ENCODE measurements around the gene LTBP1. TPM values are rescaled to one million over a fixed set of nuclear protein-coding genes. Genes with fewer than 3 reads are reported as not detected.
"Not testable (repeated sequence)": the region's sequence is repeated elsewhere in the genome, so short reads cannot be mapped to it uniquely, and the experiment has no call there.

The LTBP1 gene
- polyA plus RNA-seq, 1 experiment: 124 TPM

DNA sequence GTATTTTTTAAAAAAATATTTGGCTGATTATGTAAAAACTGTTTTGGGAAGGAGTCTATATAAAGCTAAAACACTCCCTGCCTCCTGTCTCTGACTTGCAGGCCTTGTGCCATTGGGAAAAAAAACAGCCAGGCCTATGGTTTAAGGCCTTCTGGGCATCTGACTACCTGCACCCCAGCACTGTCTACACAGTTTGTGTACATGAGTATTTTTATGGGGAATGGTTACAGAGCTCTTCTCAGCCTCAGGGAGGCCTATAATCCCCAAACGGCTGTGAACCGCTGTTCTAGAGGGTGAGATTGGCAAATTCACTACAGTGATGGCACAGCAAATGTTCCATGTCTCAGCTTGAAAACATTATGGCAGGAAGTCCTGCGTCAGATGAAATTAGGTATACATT is 96.1 kb downstream of the LTBP1 start:
- ChIA-PET CTCF (interaction anchor here (0.7 to 2.0 kb wide), 5 partner anchors 9 to 399 kb away, joined by 3 to 7 read pairs (median 3); no protein-coding TSS in a partner anchor), POLR2A (no interaction called here)
- Histone ChIP-seq H3K36me3 (ENCODE audit: control insufficient read depth, insufficient read depth, low read length) (no peaks in the 10 kb centered on the region), H3K4me3 (ENCODE audit: low read depth, low read length) (no peak overlapping the region), H3K27me3 (ENCODE audit: control insufficient read depth, insufficient read depth, low read length) (no peaks in the 10 kb centered on the region)
- TF ChIP-seq, protein P1, sequence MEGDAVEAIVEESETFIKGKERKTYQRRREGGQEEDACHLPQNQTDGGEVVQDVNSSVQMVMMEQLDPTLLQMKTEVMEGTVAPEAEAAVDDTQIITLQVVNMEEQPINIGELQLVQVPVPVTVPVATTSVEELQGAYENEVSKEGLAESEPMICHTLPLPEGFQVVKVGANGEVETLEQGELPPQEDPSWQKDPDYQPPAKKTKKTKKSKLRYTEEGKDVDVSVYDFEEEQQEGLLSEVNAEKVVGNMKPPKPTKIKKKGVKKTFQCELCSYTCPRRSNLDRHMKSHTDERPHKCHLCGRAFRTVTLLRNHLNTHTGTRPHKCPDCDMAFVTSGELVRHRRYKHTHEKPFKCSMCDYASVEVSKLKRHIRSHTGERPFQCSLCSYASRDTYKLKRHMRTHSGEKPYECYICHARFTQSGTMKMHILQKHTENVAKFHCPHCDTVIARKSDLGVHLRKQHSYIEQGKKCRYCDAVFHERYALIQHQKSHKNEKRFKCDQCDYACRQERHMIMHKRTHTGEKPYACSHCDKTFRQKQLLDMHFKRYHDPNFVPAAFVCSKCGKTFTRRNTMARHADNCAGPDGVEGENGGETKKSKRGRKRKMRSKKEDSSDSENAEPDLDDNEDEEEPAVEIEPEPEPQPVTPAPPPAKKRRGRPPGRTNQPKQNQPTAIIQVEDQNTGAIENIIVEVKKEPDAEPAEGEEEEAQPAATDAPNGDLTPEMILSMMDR (IDR thresholded peaks at IDR 0.05; ENCODE audit: insufficient read depth, low read depth, low read length): no peak
- no peak for DNase-seq (ENCODE audit: low read depth)

- no peak for DNase-seq (ENCODE audit: low read depth)
- ChIA-PET POLR2A (no interaction called here), CTCF (interaction anchor here (0.7 kb wide), 1 partner anchor 224 kb away, joined by 4 read pairs; no protein-coding TSS in a partner anchor)
- Histone ChIP-seq H3K36me3 (ENCODE audit: control insufficient read depth, insufficient read depth, low read length) (no peaks in the 10 kb centered on the region), H3K4me3 (ENCODE audit: low read depth, low read length) (no peak overlapping the region), H3K27me3 (ENCODE audit: control insufficient read depth, insufficient read depth, low read length) (no peaks in the 10 kb centered on the region)
- TF ChIP-seq, protein P1 (IDR thresholded peaks at IDR 0.05; ENCODE audit: insufficient read depth, low read depth, low read length): no peak
These were observed 101.2 kb downstream of the LTBP1 start for GRCh38 chr2:33047939-33048338.

GRCh38 chr2:33051586-33052360 is 105.0 kb downstream of the LTBP1 start:
- Histone ChIP-seq H3K4me3 (ENCODE audit: low read depth, low read length) (no peak overlapping the region), H3K27me3 (ENCODE audit: control insufficient read depth, insufficient read depth, low read length) (no peaks in the 10 kb centered on the region), H3K36me3 (ENCODE audit: control insufficient read depth, insufficient read depth, low read length) (no peaks in the 10 kb centered on the region)
- DNase-seq (ENCODE audit: low read depth): peak; percentile 95
- CTCF ChIA-PET: interaction anchor here (0.6 to 1.5 kb wide), 5 partner anchors 17 to 344 kb away, joined by 3 to 5 read pairs (median 3); partner anchors contain the start of gene LTBP1
- TF ChIP-seq, protein P1 (IDR thresholded peaks at IDR 0.05; ENCODE audit: insufficient read depth, low read depth, low read length): no peak
- POLR2A ChIA-PET: interaction anchor here (0.6 kb wide), 1 partner anchor 296 kb away, joined by 5 read pairs; no protein-coding TSS in a partner anchor

DNA sequence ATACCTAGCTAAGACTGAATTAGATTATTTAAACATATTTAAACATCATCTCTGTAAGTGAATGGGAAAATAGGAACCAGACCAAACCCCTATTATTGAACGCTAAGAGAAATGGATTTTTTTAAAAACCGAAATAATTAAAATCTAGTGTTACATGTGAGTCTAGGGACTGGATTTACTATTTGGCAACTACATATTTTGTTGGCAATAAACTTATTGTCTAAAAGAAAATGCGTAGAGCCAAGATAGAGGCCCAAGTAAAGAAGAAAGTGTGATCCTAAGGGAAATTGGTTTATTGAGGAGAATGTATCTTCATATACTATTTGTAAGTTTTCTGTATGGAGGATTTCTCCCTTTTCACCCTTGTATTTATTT is 105.6 kb downstream of the LTBP1 start:
- no peak overlapping the region for H3K4me3 ChIP-seq (ENCODE audit: low read depth, low read length)
- H3K36me3 ChIP-seq (ENCODE audit: control insufficient read depth, insufficient read depth, low read length): no peaks in the 10 kb centered on the region
- no peak for DNase-seq (ENCODE audit: low read depth)
- ChIA-PET POLR2A (no interaction called here), CTCF (interaction anchor here (0.6 to 1.5 kb wide), 4 partner anchors 18 to 343 kb away, joined by 3 to 5 read pairs (median 4); partner anchors contain the start of gene LTBP1)
- H3K27me3 ChIP-seq (ENCODE audit: control insufficient read depth, insufficient read depth, low read length): no peaks in the 10 kb centered on the region
- TF ChIP-seq, protein P1 (IDR thresholded peaks at IDR 0.05; ENCODE audit: insufficient read depth, low read depth, low read length): no peak

DNA sequence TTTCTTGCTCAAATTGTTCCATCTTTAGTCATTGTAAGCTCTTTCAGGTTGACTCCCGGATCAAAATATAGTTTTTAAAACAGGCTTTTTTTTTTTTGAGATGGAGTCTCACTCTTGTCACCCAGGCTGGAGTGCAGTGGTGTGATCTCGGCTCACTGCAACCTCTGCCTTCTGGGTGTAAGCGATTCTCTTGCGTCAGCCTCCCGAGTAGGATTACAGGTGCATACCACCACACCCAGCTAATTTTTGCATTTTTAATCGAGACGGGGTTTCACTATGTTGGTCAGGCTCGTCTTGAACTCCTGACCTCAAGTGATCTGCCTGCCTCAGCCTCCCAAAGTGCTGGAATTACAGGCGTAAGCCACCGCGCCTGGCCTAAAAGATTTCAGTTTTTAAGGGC is 106.0 kb downstream of the LTBP1 start:
- H3K4me3 ChIP-seq (ENCODE audit: low read depth, low read length); DNase-seq (ENCODE audit: low read depth); POLR2A ChIA-PET; H3K27me3 ChIP-seq (ENCODE audit: control insufficient read depth, insufficient read depth, low read length); H3K36me3 ChIP-seq (ENCODE audit: control insufficient read depth, insufficient read depth, low read length): not testable (repeated sequence)
- CTCF ChIA-PET: interaction anchor here (0.6 kb wide), 1 partner anchor 188 kb away, joined by 3 read pairs; no protein-coding TSS in a partner anchor

Data from BJ (cell line).